PFSK-1 (cell line): ENCODE data around the gene NEGR1.

Experiments
- FOXP2 ChIP-seq: optimal IDR thresholded peaks from 2 replicates; pipeline ENCODE3; 2011; ENCODE audit warnings: borderline replicate concordance, control low read depth, inconsistent platforms; ENCODE audit not compliant: insufficient read depth; ENCODE audit errors: extremely low read length, extremely low read depth
- POLR2AphosphoS5 ChIP-seq: IDR thresholded peaks from 2 replicates; pipeline ENCODE4 v1.6.1; 2012; ENCODE audit warnings: low read depth, mild to moderate bottlenecking, control low read depth, low read length, moderate library complexity
- SIN3A ChIP-seq: IDR thresholded peaks from 2 replicates; pipeline ENCODE4 v1.6.1; 2012; ENCODE audit warnings: mild to moderate bottlenecking, low read length, moderate library complexity, borderline replicate concordance; ENCODE audit not compliant: insufficient read depth
- TF ChIP-seq, protein P1 (sequence below), 2 experiments: IDR thresholded peaks; 2 replicates each; pipeline versions ENCODE4 v1.6.1 to v1.8.0; 2011 to 2012; ENCODE audit warnings: low read depth in 2 of 2, low read length in 2 of 2, control low read depth in 1 of 2, inconsistent platforms in 1 of 2, mild to moderate bottlenecking in 1 of 2, moderate library complexity in 1 of 2; ENCODE audit not compliant: insufficient read depth in 1 of 2

DNA sequence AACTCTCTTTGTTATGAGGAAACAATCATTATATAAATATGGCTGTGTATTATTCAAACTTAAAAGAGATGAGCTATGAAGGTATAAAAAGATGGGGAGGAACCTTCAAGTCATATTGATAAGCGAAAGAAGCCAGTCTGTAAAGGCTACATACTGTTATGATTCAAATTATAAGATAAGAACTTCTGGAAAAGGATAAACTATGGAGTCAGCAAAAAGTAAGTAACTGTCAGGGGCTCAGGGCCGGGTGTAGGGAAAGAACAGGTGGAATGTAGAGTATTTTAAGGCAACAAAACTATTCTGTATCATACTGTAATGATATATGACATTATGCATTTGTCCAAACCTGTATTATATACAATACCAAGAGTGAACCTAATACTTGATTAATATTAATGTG lies 628.4 kb downstream of the NEGR1 start:
- TF ChIP-seq FOXP2: no peak
- no peak for TF ChIP-seq POLR2AphosphoS5
- no peak for TF ChIP-seq SIN3A
- TF ChIP-seq, protein P1, sequence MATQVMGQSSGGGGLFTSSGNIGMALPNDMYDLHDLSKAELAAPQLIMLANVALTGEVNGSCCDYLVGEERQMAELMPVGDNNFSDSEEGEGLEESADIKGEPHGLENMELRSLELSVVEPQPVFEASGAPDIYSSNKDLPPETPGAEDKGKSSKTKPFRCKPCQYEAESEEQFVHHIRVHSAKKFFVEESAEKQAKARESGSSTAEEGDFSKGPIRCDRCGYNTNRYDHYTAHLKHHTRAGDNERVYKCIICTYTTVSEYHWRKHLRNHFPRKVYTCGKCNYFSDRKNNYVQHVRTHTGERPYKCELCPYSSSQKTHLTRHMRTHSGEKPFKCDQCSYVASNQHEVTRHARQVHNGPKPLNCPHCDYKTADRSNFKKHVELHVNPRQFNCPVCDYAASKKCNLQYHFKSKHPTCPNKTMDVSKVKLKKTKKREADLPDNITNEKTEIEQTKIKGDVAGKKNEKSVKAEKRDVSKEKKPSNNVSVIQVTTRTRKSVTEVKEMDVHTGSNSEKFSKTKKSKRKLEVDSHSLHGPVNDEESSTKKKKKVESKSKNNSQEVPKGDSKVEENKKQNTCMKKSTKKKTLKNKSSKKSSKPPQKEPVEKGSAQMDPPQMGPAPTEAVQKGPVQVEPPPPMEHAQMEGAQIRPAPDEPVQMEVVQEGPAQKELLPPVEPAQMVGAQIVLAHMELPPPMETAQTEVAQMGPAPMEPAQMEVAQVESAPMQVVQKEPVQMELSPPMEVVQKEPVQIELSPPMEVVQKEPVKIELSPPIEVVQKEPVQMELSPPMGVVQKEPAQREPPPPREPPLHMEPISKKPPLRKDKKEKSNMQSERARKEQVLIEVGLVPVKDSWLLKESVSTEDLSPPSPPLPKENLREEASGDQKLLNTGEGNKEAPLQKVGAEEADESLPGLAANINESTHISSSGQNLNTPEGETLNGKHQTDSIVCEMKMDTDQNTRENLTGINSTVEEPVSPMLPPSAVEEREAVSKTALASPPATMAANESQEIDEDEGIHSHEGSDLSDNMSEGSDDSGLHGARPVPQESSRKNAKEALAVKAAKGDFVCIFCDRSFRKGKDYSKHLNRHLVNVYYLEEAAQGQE (IDR thresholded peaks at IDR 0.05; ENCODE audit: insufficient read depth in 1 of 2, low read depth in 2 of 2, low read length in 2 of 2): no peak
